Epithelial cell of proximal tubule (primary cell): Measurements from ENCODE around the gene SMOC2. TPM values are rescaled to one million over a fixed set of nuclear protein-coding genes. Genes with fewer than 3 reads are reported as not detected.
"Not testable (repeated sequence)": the region's sequence is repeated elsewhere in the genome, so short reads cannot be mapped to it uniquely, and the experiment has no call there.

Experiments
- DNase-seq: peaks from one replicate; pipeline ENCODE4 v3.0.0-alpha.2; 2011; ENCODE audit warnings: low read depth
- H3K4me3 ChIP-seq: 2 replicates; pipeline ENCODE4 v1.5.1; 2011; ENCODE audit warnings: low read depth, mild to moderate bottlenecking, low read length
- total RNA-seq: library from RNA; depleted of rRNA; stranded (reverse); fragments of >200 nt; gene quantifications from 2 replicates; pipeline ENCODE4 v1.2.3, GENCODE V29; 2015
- TF ChIP-seq, protein P1 (sequence below): conservative IDR thresholded peaks from 2 replicates; pipeline ENCODE4 v1.5.1; 2012; ENCODE audit warnings: low read depth, mild to moderate bottlenecking, low read length

The SMOC2 gene
- total RNA-seq, 1 donor from 2014 or later = 0.35 TPM

DNA sequence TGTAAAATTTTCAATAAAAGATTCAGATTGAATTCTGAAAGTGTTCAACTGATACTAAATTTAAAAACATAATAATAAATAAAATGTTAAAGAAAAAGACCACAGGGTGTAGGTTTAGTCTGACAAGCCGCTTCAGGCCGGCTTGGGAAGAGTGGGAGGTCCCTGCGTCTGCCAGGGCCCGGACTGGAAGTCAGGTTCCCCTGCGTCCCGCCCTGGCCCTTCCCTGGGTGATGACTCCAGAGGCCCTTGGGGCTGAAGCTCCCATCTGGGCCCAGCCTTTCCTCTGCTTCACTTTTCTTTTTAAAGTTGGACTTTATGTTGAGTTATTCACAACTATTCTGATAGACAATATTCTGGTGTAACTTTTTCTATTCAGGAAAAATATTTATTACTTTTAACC, 93.3 kb downstream of the SMOC2 start:
- H3K4me3 ChIP-seq = no peak overlapping the region
- TF ChIP-seq, protein P1, sequence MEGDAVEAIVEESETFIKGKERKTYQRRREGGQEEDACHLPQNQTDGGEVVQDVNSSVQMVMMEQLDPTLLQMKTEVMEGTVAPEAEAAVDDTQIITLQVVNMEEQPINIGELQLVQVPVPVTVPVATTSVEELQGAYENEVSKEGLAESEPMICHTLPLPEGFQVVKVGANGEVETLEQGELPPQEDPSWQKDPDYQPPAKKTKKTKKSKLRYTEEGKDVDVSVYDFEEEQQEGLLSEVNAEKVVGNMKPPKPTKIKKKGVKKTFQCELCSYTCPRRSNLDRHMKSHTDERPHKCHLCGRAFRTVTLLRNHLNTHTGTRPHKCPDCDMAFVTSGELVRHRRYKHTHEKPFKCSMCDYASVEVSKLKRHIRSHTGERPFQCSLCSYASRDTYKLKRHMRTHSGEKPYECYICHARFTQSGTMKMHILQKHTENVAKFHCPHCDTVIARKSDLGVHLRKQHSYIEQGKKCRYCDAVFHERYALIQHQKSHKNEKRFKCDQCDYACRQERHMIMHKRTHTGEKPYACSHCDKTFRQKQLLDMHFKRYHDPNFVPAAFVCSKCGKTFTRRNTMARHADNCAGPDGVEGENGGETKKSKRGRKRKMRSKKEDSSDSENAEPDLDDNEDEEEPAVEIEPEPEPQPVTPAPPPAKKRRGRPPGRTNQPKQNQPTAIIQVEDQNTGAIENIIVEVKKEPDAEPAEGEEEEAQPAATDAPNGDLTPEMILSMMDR = no peak

DNA sequence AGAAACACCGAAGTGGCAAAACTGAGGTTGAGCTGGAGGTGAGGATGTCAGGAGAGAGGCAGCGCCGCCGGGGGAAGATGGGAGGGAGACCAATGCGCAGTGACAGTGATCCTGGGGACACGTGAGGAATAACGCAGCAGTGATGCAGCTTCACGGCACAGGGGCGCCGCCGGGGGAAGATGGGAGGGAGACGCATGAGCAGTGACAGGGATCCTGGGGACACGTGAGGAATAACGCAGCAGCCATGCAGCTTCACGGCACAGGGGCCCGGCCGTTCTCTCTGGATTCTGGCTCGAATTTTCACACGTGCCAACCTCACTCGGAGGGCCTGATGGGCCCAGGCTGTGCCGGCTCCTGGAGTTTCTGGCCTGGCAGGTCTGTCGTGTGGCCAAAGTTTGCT, 94.7 kb downstream of the SMOC2 start:
- no peak overlapping the region for H3K4me3 ChIP-seq
- DNase-seq = no peak
- TF ChIP-seq, protein P1 = no peak

More for the DNA sequence above, 93.3 kb downstream of the SMOC2 start:
- DNase-seq = no peak

DNA sequence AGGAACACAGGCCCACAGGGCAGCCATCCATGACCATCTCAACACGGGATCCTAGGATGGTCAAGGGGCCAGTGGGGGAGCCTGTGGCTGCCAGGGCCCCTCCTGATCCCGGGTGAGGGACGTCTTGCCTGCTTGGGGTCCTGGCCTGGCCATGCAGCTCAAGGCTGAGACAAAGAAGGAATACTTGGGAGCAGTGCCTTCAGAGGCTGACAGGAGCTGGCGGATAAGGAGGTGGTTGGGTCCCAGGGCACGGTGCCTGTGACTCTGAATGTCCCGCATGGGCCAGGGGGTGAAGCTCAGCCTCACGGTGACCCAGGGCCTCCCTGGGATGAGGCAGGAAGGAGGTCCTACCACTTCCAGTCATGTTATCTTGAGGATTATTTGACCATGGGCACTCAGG, 95.2 kb downstream of the SMOC2 start:
- TF ChIP-seq, protein P1 = no peak
- DNase-seq = no peak
- H3K4me3 ChIP-seq = no peak overlapping the region

DNA sequence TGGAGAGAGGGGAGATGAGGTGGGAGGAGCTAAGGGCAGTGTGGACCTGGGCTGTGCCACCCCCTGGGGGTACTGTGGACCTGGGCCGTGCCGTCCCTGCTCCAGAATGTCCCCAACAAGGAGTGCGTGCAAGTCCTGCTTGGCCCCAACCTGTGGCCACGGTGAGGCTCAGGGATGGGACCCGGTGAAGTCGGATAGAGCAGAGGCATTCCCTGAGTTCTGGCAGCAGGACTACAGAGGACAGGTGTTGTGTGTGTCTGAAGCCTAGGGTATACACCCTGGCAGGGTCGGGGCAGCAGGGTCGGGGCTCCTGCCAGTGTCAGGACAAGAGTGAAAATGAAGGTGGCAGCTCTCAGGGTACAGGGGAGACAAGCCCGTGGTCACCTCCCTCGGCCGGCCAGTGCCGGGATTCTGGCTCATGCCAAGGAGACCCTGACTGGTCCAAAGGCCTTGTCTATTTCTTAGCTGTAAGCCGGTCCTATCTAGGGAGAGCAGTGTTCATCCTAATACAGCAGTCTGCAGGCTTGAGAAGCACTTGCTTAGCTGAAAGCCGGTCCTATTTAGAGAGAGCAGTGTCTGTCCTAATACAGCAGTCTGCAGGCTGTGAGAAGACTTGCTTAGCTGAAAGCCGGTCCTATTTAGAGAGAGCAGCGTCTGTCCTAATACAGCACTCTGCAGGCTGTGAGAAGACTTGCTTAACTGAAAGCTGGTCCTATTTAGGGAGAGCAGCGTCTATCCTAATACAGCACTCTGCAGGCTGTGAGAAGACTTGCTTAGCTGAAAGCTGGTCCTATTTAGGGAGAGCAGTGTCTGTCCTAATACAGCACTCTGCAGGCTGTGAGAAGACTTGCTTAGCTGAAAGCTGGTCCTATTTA, 95.9 kb downstream of the SMOC2 start:
- DNase-seq = no peak
- TF ChIP-seq, protein P1 = no peak
- H3K4me3 ChIP-seq = no peak overlapping the region

DNA sequence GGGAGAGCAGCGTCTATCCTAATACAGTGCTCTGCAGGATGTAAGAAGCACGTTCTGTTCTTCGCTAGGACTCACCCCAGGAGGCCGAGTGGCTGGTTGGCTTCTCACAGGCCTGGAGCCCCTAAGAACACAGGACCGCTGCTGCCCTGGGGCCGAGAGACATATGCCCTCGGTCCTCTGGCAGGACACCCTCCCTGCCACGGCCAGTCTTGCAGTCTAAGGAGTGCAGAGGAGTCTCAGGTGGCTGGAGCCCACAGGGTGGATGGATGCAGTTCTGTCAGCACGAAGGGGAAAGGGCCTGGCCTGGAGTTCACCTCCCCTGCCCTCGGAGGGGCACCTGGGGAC, 96.5 kb downstream of the SMOC2 start:
- H3K4me3 ChIP-seq = no peak overlapping the region
- TF ChIP-seq, protein P1 = no peak
- no peak for DNase-seq

DNA sequence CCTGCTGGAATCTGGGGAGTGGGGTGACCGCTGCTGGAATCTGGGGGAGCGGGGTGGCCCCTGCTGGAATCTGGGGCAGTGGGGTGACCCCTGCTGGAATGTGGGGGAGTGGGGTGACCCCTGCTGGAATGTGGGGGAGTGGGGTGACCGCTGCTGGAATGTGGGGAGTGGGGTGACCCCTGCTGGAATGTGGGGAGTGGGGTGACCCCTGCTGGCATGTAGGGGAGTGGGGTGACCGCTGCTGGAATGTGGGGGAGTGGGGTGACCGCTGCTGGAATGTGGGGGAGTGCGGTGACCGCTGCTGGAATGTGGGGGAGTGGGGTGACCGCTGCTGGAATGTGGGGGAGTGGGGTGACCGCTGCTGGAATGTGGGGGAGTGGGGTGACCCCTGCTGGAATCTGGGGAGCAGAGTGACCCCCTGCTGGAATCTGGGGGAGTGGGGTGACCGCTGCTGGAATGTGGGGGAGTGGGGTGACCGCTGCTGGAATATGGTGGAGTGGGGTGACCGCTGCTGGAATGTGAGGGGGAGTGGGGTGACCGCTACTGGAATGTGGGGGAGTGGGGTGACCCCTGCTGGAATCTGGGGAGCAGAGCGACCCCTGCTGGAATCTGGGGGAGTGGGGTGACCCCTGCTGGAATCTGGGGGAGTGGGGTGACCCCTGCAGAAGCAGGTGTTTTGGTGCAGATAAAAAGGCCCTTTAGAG, 97.4 kb downstream of the SMOC2 start:
- DNase-seq, H3K4me3 ChIP-seq: not testable (repeated sequence)

DNA sequence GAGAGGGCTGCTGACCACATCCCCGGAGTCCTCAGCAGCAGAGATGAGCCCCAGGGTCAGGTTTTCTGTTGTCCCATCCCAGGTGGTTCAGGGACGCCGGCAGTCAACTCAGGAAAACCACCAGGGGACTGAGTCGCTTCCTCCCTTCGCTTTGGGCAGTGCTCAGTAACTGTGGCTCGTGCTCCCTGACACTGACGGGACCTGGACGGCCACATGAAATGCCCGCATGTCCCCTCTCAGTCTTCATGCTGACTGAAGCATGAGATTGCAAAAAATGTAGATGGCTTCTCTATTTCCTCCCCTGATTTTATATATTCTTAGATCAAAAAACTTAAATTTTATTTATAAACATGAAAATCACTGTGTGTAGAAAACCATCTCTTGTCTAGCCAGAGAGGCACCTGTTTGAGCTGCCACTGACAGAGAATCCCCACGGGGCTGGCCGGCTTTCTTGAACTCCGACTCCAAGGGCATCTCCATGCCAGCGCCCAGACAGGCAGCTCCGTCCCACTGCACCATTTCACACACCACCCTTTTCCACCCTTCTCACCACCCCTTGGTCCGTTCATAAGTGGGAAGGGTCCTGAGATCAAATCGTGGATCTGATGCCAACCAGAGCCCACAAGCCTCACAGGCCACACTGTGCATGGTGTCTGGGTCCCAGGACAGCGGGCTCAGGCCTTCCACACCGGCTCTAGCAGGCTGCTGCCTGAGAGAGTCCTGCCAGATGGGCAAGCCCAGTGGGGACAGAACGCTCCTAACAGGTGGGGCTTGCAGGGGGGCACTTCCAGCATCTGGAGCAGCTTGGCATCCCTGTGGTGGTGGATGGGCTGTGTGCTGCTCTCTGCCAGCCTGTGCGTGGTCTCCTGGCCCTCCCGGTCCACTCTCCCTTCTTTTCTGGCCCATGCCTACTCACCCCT, 98.2 kb downstream of the SMOC2 start:
- TF ChIP-seq, protein P1 = no peak
- DNase-seq = no peak
- H3K4me3 ChIP-seq = no peak overlapping the region
